Endothelial cell of umbilical vein (primary cell): ENCODE measurements around the gene ST6GALNAC2. TPM values are rescaled to one million over a fixed set of nuclear protein-coding genes. Genes with fewer than 3 reads are reported as not detected.
"Not testable (repeated sequence)": the region's sequence is repeated elsewhere in the genome, so short reads cannot be mapped to it uniquely, and the experiment has no call there.

ENCODE experiments used
- BruUV-seq: library from RNA; stranded (reverse); fragments of 400-500 nt; replicated peaks from 2 replicates; lab custom pipeline; 2021; lab: Mats Ljungman, UMichigan
- CTCF ChIA-PET: fragments of 300-600, 350-600 bp; sonication (Branson Sonifier 250); formaldehyde crosslinking; loops from one replicate; lab custom pipeline; 2021; ENCODE audit warnings: antibody characterized with exemption, inconsistent platforms; lab: Charles Lee
- POLR2A ChIA-PET: fragments of 300-600, 350-600 bp; sonication (Branson Sonifier 250); formaldehyde crosslinking; loops from one replicate; lab custom pipeline; 2021; ENCODE audit warnings: antibody characterized with exemption, inconsistent platforms; lab: Charles Lee
- DNase-seq: peaks from one replicate; pipeline ENCODE4 v3.0.0-alpha.2; 2011; ENCODE audit warnings: low read depth, low spot score
- FAIRE-seq: peaks from 2 replicates; lab custom pipeline; 2011; peaks lifted over from hg19 to GRCh38; lab: Jason Lieb, UNC
- H2AFZ ChIP-seq: 2 replicates; pipeline ENCODE4 v1.6.0; 2012; ENCODE audit warnings: low read depth, low read length, control low read depth, inconsistent platforms
- H3K27ac ChIP-seq: 2 replicates; pipeline ENCODE4 v1.5.1; 2011; ENCODE audit warnings: low read depth, mild to moderate bottlenecking, control low read depth, low read length, moderate library complexity; ENCODE audit not compliant: insufficient read depth
- H3K27me3 ChIP-seq, 2 experiments: 2 replicates each; pipeline versions ENCODE4 v1.6.0 to v1.6.1; 2011; ENCODE audit warnings: low read length in 2 of 2, mixed read lengths in 1 of 2; ENCODE audit not compliant: control insufficient read depth in 2 of 2, insufficient read depth in 2 of 2
- H3K36me3 ChIP-seq, 2 experiments: 2 replicates in 1 of 2; 3 replicates in 1 of 2; pipeline ENCODE4 v1.5.1; 2011; ENCODE audit warnings: low read length in 2 of 2, mild to moderate bottlenecking in 1 of 2, moderate library complexity in 1 of 2; ENCODE audit not compliant: control insufficient read depth in 2 of 2, insufficient read depth in 2 of 2; ENCODE audit errors: extremely low read depth in 1 of 2
- H3K4me1 ChIP-seq: 3 replicates; pipeline ENCODE4 v1.5.1; 2011; ENCODE audit warnings: mild to moderate bottlenecking, low read length; ENCODE audit not compliant: control insufficient read depth, insufficient read depth; ENCODE audit errors: extremely low read depth
- H3K4me2 ChIP-seq: 2 replicates; pipeline ENCODE4 v1.6.1; 2011; ENCODE audit warnings: low read length, control low read depth, mixed read lengths; ENCODE audit not compliant: insufficient read depth
- H3K4me3 ChIP-seq, 3 experiments: fragments of 200-600 bp in 1 of 3; sonication (generic), shearing (Covaris generic) in 1 of 3; replicated peaks in 1 of 3; 2 replicates each; pipeline ENCODE4 v1.5.1; 2011 to 2016; ENCODE audit warnings: control low read depth in 3 of 3, low read length in 3 of 3, mild to moderate bottlenecking in 2 of 3, inconsistent platforms in 1 of 3, low read depth in 1 of 3, moderate library complexity in 1 of 3; ENCODE audit not compliant: insufficient read depth in 1 of 3
- H3K79me2 ChIP-seq: 2 replicates; pipeline ENCODE4 v1.6.0; 2012; ENCODE audit warnings: low read length, inconsistent platforms; ENCODE audit not compliant: control insufficient read depth, insufficient read depth
- H3K9ac ChIP-seq: replicated peaks from 2 replicates; pipeline ENCODE3; 2011; ENCODE audit warnings: low read length, control low read depth; ENCODE audit not compliant: insufficient read depth; ENCODE audit errors: extremely low read depth
- H3K9me1 ChIP-seq: replicated peaks from 3 replicates; pipeline ENCODE4 v1.6.0; 2011; ENCODE audit warnings: mild to moderate bottlenecking, low read length; ENCODE audit not compliant: control insufficient read depth, insufficient read depth; ENCODE audit errors: extremely low read depth
- H3K9me3 ChIP-seq: replicated peaks from 2 replicates; pipeline ENCODE4 v1.5.1; 2012; ENCODE audit warnings: low read length, inconsistent platforms; ENCODE audit not compliant: control insufficient read depth, insufficient read depth
- H4K20me1 ChIP-seq: replicated peaks from 2 replicates; pipeline ENCODE3; 2011; ENCODE audit warnings: mild to moderate bottlenecking, low read length; ENCODE audit not compliant: control insufficient read depth, insufficient read depth; ENCODE audit errors: extremely low read depth
- CTCF ChIP-seq, 2 donors: IDR thresholded peaks; 1 replicate in 1 of 2; 2 replicates in 1 of 2; pipeline ENCODE4 v1.5.1; 2011; ENCODE audit warnings: low read length in 2 of 2, mild to moderate bottlenecking in 2 of 2, moderate library complexity in 2 of 2, control low read depth in 1 of 2, inconsistent platforms in 1 of 2, low read depth in 1 of 2; ENCODE audit not compliant: insufficient read depth in 1 of 2; ENCODE audit errors: extremely low read depth in 1 of 2
- EZH2 ChIP-seq: IDR thresholded peaks from 2 replicates; pipeline ENCODE4 v1.6.1; 2012; ENCODE audit warnings: borderline replicate concordance, low read depth, mild to moderate bottlenecking, moderate library complexity, low read length, inconsistent platforms; ENCODE audit not compliant: severe bottlenecking
- FOS ChIP-seq: IDR thresholded peaks from 2 replicates; pipeline ENCODE4 v1.6.1; 2011; ENCODE audit warnings: mild to moderate bottlenecking, low read length, moderate library complexity, borderline replicate concordance; ENCODE audit not compliant: insufficient read depth
- GATA2 ChIP-seq: IDR thresholded peaks from 2 replicates; pipeline ENCODE4 v1.7.0; 2011; ENCODE audit warnings: low read depth, mild to moderate bottlenecking, moderate library complexity, mixed read lengths, low read length; ENCODE audit not compliant: insufficient read length, insufficient read depth
- JUN ChIP-seq: IDR thresholded peaks from 2 replicates; pipeline ENCODE4 v1.6.1; 2011; ENCODE audit warnings: borderline replicate concordance, low read depth; ENCODE audit not compliant: insufficient read length, insufficient read depth
- MAX ChIP-seq: IDR thresholded peaks from 2 replicates; pipeline ENCODE4 v1.6.1; 2011; ENCODE audit not compliant: insufficient read depth, insufficient read length
- MYC ChIP-seq: IDR thresholded peaks from one replicate; pipeline ENCODE4 v1.6.1; 2011; ENCODE audit warnings: mild to moderate bottlenecking, low read depth, low read length
- POLR2A ChIP-seq: IDR thresholded peaks from 2 replicates; pipeline ENCODE4 v1.6.1; 2012; ENCODE audit warnings: low read depth, mild to moderate bottlenecking, control low read depth, low read length
- POLR2AphosphoS5 ChIP-seq: IDR thresholded peaks from 2 replicates; pipeline ENCODE4 v1.6.1; 2012; ENCODE audit warnings: low read depth, mild to moderate bottlenecking, control low read depth, low read length, moderate library complexity; ENCODE audit not compliant: insufficient read depth
- dilution Hi-C: fragments of 300-500 bp; cut with MboI; formaldehyde crosslinking; loops from one replicate; pipeline ENCODE4 v1.15.0; 2019; ENCODE audit warnings: low sequenced_read_pairs; ENCODE audit not compliant: extremely low pct_ligation_motif_present
- intact Hi-C: fragments of 100-400 bp; cut with micrococcal nuclease; formaldehyde crosslinking; loops from one replicate; pipeline ENCODE4 v1.10.0; 2022
- polyA plus RNA-seq, 4 experiments: library from polyadenylated mRNA; depleted of rRNA in 3 of 4; stranded (reverse) in 3 of 4; unstranded in 1 of 4; fragments of >200 nt; gene quantifications; 2 replicates each; pipeline versions ENCODE4 v1.2.1 to v1.2.3, GENCODE V29; 2011 to 2012; ENCODE audit warnings: missing spikeins in 1 of 4
- total RNA-seq: library from RNA; stranded (reverse); gene quantifications from 2 replicates; pipeline ENCODE4 v1.2.3, GENCODE V29; 2021

The ST6GALNAC2 gene
- total and polyA plus RNA-seq, 2 donors (not counting 3 experiments of a cell fraction or from before 2014, with no cell fraction given) = 0.59 to 1.7 TPM

- CTCF ChIA-PET = interaction anchor here (1.3 to 2.6 kb wide), 4 partner anchors 11 to 89 kb away, joined by 5 to 17 read pairs (median 9); no protein-coding TSS in a partner anchor
Measured at GRCh38 chr17:76534831-76535732, 50.6 kb downstream of the ST6GALNAC2 start.

GRCh38 chr17:76533640-76534359 is 51.9 kb downstream of the ST6GALNAC2 start:
- H3K27ac ChIP-seq, H3K4me2 ChIP-seq, H3K4me3 ChIP-seq, FAIRE-seq, H3K9me3 ChIP-seq, H3K9me1 ChIP-seq, dilution Hi-C loops, intact Hi-C loops, H3K79me2 ChIP-seq, H4K20me1 ChIP-seq, H3K9ac ChIP-seq, H3K36me3 ChIP-seq, H2AFZ ChIP-seq, BruUV-seq, POLR2A ChIA-PET, DNase-seq: not testable (repeated sequence)
- CTCF ChIA-PET = interaction anchor here (1.0 to 1.2 kb wide), 2 partner anchors 24 kb away, joined by 3 read pairs; no protein-coding TSS in a partner anchor
- H3K27me3 ChIP-seq = peaks cover 11 to 19% of the 10 kb centered on the region in 2 experiments
- peaks cover 13% of the 10 kb centered on the region for H3K4me1 ChIP-seq

More at GRCh38 chr17:76534831-76535732, 50.6 kb downstream of the ST6GALNAC2 start:
- H3K36me3 ChIP-seq = no peaks in the 10 kb centered on the region
- no peak overlapping the region for H3K9ac ChIP-seq
- H3K9me1 ChIP-seq = no peaks in the 10 kb centered on the region
- intact Hi-C loops (no loop called here), dilution Hi-C loops (no loop called here)
- peaks cover 17 to 19% of the 10 kb centered on the region in 2 experiments for H3K27me3 ChIP-seq
- no peaks in the 10 kb centered on the region for H3K9me3 ChIP-seq
- H4K20me1 ChIP-seq = no peaks in the 10 kb centered on the region
- BruUV-seq = no TSS peak
- peaks cover 2% of the 10 kb centered on the region for H3K4me1 ChIP-seq
- no peaks in the 10 kb centered on the region for H3K79me2 ChIP-seq
- DNase-seq = no peak
- H3K4me2 ChIP-seq = no peak overlapping the region
- POLR2A ChIA-PET = no interaction called here
- no peak for TF ChIP-seq MYC
- TF ChIP-seq EZH2 = no peak
- TF ChIP-seq GATA2 = no peak
- TF ChIP-seq POLR2A = no peak
- no peak for TF ChIP-seq CTCF (IDR thresholded peaks at IDR 0.05; ENCODE audit: extremely low read depth in 1 of 2, insufficient read depth in 1 of 2, low read depth in 1 of 2, low read length in 2 of 2)
- TF ChIP-seq POLR2AphosphoS5 = no peak
- TF ChIP-seq FOS = no peak
- TF ChIP-seq JUN = no peak
- no peak for TF ChIP-seq MAX
- H3K4me3 ChIP-seq = no peak overlapping the region
- no peak for FAIRE-seq
- no peak overlapping the region for H2AFZ ChIP-seq
- no peak overlapping the region for H3K27ac ChIP-seq
